ENCODE measurements around the gene PSTPIP1.

- no peak for TF ChIP-seq EZH2 (IDR thresholded peaks at IDR 0.05; ENCODE audit: low read depth, unreplicated experiment)
- TF ChIP-seq CTCF (conservative IDR thresholded peaks at IDR 0.05; ENCODE audit: low read depth in 2 of 2), result no peak
- TF ChIP-seq ETS1 (IDR thresholded peaks at IDR 0.05), result no peak
- TF ChIP-seq POLR2AphosphoS5 (IDR thresholded peaks at IDR 0.05; ENCODE audit: low read depth), result no peak
- no peak for TF ChIP-seq EZH2phosphoT487 (IDR thresholded peaks at IDR 0.05; ENCODE audit: unreplicated experiment)
- no peak for TF ChIP-seq CREB1 (CRISPR knock-in tag; IDR thresholded peaks at IDR 0.05; ENCODE audit: low read depth)
- no peak for TF ChIP-seq ZNF462 (CRISPR knock-in tag; IDR thresholded peaks at IDR 0.05)
- TF ChIP-seq REST (IDR thresholded peaks at IDR 0.05; ENCODE audit: unreplicated experiment), result no peak
- TF ChIP-seq ZNF114 (CRISPR knock-in tag; IDR thresholded peaks at IDR 0.05), result no peak
- no peak for TF ChIP-seq NANOG (IDR thresholded peaks at IDR 0.05; ENCODE audit: borderline replicate concordance)
- no peak for TF ChIP-seq STAT1 (IDR thresholded peaks at IDR 0.05; ENCODE audit: unreplicated experiment)
Observed at GRCh38 chr15:77075528-77075927, 80.6 kb downstream of the PSTPIP1 start.
